ENCODE data around the gene RHEBL1.

RHEBL1 gene

GRCh38 chr12:49034286-49034622, 35.5 kb downstream of the RHEBL1 start:
- no peak for DNase-seq

GRCh38 chr12:49033611-49034285, 36.0 kb downstream of the RHEBL1 start:
- no peak for DNase-seq

GRCh38 chr12:49032679-49033447, 36.9 kb downstream of the RHEBL1 start:
- no peak for DNase-seq

- DNase-seq, result no peak
Measured at GRCh38 chr12:49032276-49032675, 37.5 kb downstream of the RHEBL1 start.

- DNase-seq, result no peak
Measured at GRCh38 chr12:49031573-49032161, 38.1 kb downstream of the RHEBL1 start.

GRCh38 chr12:49030714-49031572, 38.8 kb downstream of the RHEBL1 start:
- DNase-seq, result no peak

GRCh38 chr12:49030119-49030518, 39.7 kb downstream of the RHEBL1 start:
- DNase-seq, result no peak

- DNase-seq, result no peak
Measured at GRCh38 chr12:49028666-49029275, 41.0 kb downstream of the RHEBL1 start.

GRCh38 chr12:49027846-49028555, 41.8 kb downstream of the RHEBL1 start:
- no peak for DNase-seq

GRCh38 chr12:49026678-49027480, 42.9 kb downstream of the RHEBL1 start:
- no peak for DNase-seq

GRCh38 chr12:49026101-49026500, 43.7 kb downstream of the RHEBL1 start:
- no peak for DNase-seq

GRCh38 chr12:49025463-49025862, 44.3 kb downstream of the RHEBL1 start:
- DNase-seq, result no peak

GRCh38 chr12:49024543-49024942, 45.2 kb downstream of the RHEBL1 start:
- no peak for DNase-seq

GRCh38 chr12:49023812-49024211, 46.0 kb downstream of the RHEBL1 start:
- no peak for DNase-seq

- no peak for DNase-seq
Measured at GRCh38 chr12:49022558-49023178, 47.1 kb downstream of the RHEBL1 start.

GRCh38 chr12:49021292-49021915, 48.4 kb downstream of the RHEBL1 start:
- no peak for DNase-seq

- no peak for DNase-seq
Measured at GRCh38 chr12:49020441-49020840, 49.3 kb downstream of the RHEBL1 start.

GRCh38 chr12:49019443-49020324, 50.1 kb downstream of the RHEBL1 start:
- peak; percentile 26 for DNase-seq

GRCh38 chr12:49019120-49019430, 50.7 kb downstream of the RHEBL1 start:
- DNase-seq, result no peak

All from T-helper 9 cell (primary cell).